OCI-LY7 (cell line): ENCODE results near the gene ARFGAP1.

Experiments
- CTCF ChIP-seq: fragments of 200-600 bp; sonication (generic); conservative IDR thresholded peaks from 2 replicates; pipeline ENCODE4 v1.5.1; 2014; ENCODE audit warnings: mild to moderate bottlenecking, antibody characterized with exemption, low read length, moderate library complexity, mixed read lengths
- EZH2phosphoT487 ChIP-seq: fragments of 200-600 bp; sonication (generic); IDR thresholded peaks from 2 replicates; pipeline ENCODE4 v1.6.1; 2018; ENCODE audit warnings: low read depth, borderline replicate concordance, mild to moderate bottlenecking, mixed run types, antibody characterized with exemption, low read length, moderate library complexity, mixed read lengths

- TF ChIP-seq CTCF (no peak), EZH2phosphoT487 (no peak)
These were observed 16.1 kb downstream of the ARFGAP1 start for GRCh38 chr20:63288581-63289251.
